Activated naive CD4-positive, alpha-beta T cell treated with anti-CD3 and anti-CD28 coated beads, Interleukin-2, amount 50 U/mL, for 72 hours (primary cell): Measurements from ENCODE around the gene IER3. TPM values are rescaled to one million over a fixed set of nuclear protein-coding genes. Genes with fewer than 3 reads are reported as not detected.
A peak's percentile ranks its signal among the peaks of the same experiment; 100 is the strongest.
"Not testable (repeated sequence)": the region's sequence is repeated elsewhere in the genome, so short reads cannot be mapped to it uniquely, and the experiment has no call there.

Experiments used
- ATAC-seq, 2 donors: fragments of 150-1000 bp; cut with Tn5 transposase; 2 replicates each; pipeline ENCODE4 v1.10.0; 2021; ENCODE audit warnings: mild to moderate bottlenecking in 2 of 2, moderate library complexity in 2 of 2
- DNase-seq, 2 donors: peaks; one replicate each; pipeline ENCODE4 v3.0.0; 2021 to 2022; ENCODE audit warnings: low spot score in 2 of 2
- H3K27ac Mint-ChIP-seq, 2 donors: one replicate each; pipeline ENCODE4 v1.8.0; 2022; ENCODE audit warnings: mild to moderate bottlenecking in 2 of 2, mixed read lengths in 2 of 2
- H3K36me3 Mint-ChIP-seq, 2 donors: one replicate each; pipeline ENCODE4 v1.8.0; 2022; ENCODE audit warnings: mixed read lengths in 2 of 2
- H3K9me3 Mint-ChIP-seq, 2 donors: one replicate each; pipeline ENCODE4 v1.8.0; 2022; ENCODE audit warnings: mixed read lengths in 2 of 2
- total RNA-seq, 2 donors: library from RNA; stranded (reverse); gene quantifications; one replicate each; pipeline ENCODE4 v1.2.3, GENCODE V29; 2022

IER3 gene
- total RNA-seq, 2 donors from 2014 or later: 70.0 to 279 TPM

- Mint-ChIP-seq H3K36me3 (peaks cover 55 to 62% of the 10 kb centered on the region in 2 donors), H3K27ac (peak overlapping the region; percentile 93 to 97)
- not testable (repeated sequence) for ATAC-seq, H3K9me3 Mint-ChIP-seq, DNase-seq
Observed at GRCh38 chr6:30723159-30723842, 21.0 kb downstream of the IER3 start.

GRCh38 chr6:30722280-30723112 is 21.9 kb downstream of the IER3 start:
- Mint-ChIP-seq H3K9me3 (no peaks in the 10 kb centered on the region), H3K27ac (peak overlapping the region; percentile 93 to 97), H3K36me3 (peaks cover 57 to 62% of the 10 kb centered on the region in 2 donors)
- DNase-seq (peak; percentile 81 to 88), ATAC-seq (no peak)

GRCh38 chr6:30722025-30722279 is 22.4 kb downstream of the IER3 start:
- H3K9me3 Mint-ChIP-seq: not testable (repeated sequence)

GRCh38 chr6:30721198-30722024 is 22.9 kb downstream of the IER3 start:
- ATAC-seq: peak; percentile 19 to 42
- Mint-ChIP-seq H3K27ac (peak overlapping the region; percentile 93 to 97), H3K36me3 (peaks cover 68 to 70% of the 10 kb centered on the region in 2 donors), H3K9me3 (peaks cover 0 to 3% of the 10 kb centered on the region in 2 donors)
- peak; percentile 92 to 98 for DNase-seq

More at GRCh38 chr6:30722025-30722279, 22.4 kb downstream of the IER3 start:
- Mint-ChIP-seq H3K27ac (peak overlapping the region; percentile 93 to 97), H3K36me3 (peaks cover 63 to 65% of the 10 kb centered on the region in 2 donors)
- not testable (repeated sequence) for DNase-seq, ATAC-seq

GRCh38 chr6:30720738-30721197 is 23.6 kb downstream of the IER3 start:
- peaks cover 0 to 3% of the 10 kb centered on the region in 2 donors for H3K9me3 Mint-ChIP-seq
- H3K36me3 Mint-ChIP-seq: peaks cover 75 to 76% of the 10 kb centered on the region in 2 donors
- H3K27ac Mint-ChIP-seq: peak overlapping the region; percentile 93 to 97
- no peak for ATAC-seq
- peak in 1 of 2 donors; percentile 67 for DNase-seq

- DNase-seq (peak; percentile 93 to 94), ATAC-seq (peak; percentile 63 to 69)
- peaks cover 76 to 77% of the 10 kb centered on the region in 2 donors for H3K36me3 Mint-ChIP-seq
- H3K27ac Mint-ChIP-seq: peak within 1 kb of the TSS; percentile 93 to 97
- peaks cover 0 to 3% of the 10 kb centered on the region in 2 donors for H3K9me3 Mint-ChIP-seq
Observed at GRCh38 chr6:30719791-30720737, 24.3 kb downstream of the IER3 start, which contains the start of gene TUBB. TSS of gene TUBB (plus strand) at chr6:30720352. CDS start at chr6:30720507, 155 bp downstream.

- Mint-ChIP-seq H3K27ac (peak overlapping the region; percentile 93 to 97), H3K9me3 (peaks cover 0 to 3% of the 10 kb centered on the region in 2 donors), H3K36me3 (peaks cover 76% of the 10 kb centered on the region in 2 donors)
- ATAC-seq (no peak), DNase-seq (no peak)
Observed at GRCh38 chr6:30719356-30719755, 25.0 kb downstream of the IER3 start.

GRCh38 chr6:30717845-30718720 is 26.3 kb downstream of the IER3 start:
- Mint-ChIP-seq H3K27ac (peak overlapping the region; percentile 77 to 94), H3K36me3 (peaks cover 69 to 70% of the 10 kb centered on the region in 2 donors)
- not testable (repeated sequence) for ATAC-seq, DNase-seq, H3K9me3 Mint-ChIP-seq

- H3K9me3 Mint-ChIP-seq: peaks cover 0 to 3% of the 10 kb centered on the region in 2 donors
- peak; percentile 81 to 83 for ATAC-seq
- DNase-seq: peak; percentile 97 to 100
Observed at GRCh38 chr6:30717129-30717844, 27.1 kb downstream of the IER3 start, which contains the start of gene MDC1. TSS of gene MDC1 (minus strand) at chr6:30717281. CDS start at chr6:30715175, 2,106 bp downstream.

GRCh38 chr6:30716879-30717128 is 27.5 kb downstream of the IER3 start:
- no peak for ATAC-seq
- H3K36me3 Mint-ChIP-seq: peaks cover 68 to 70% of the 10 kb centered on the region in 2 donors
- peaks cover 0 to 3% of the 10 kb centered on the region in 2 donors for H3K9me3 Mint-ChIP-seq
- H3K27ac Mint-ChIP-seq: peak overlapping the region; percentile 94 to 99
- no peak for DNase-seq

More at GRCh38 chr6:30717129-30717844, 27.1 kb downstream of the IER3 start, which contains the start of gene MDC1:
- Mint-ChIP-seq H3K27ac (peak within 1 kb of the TSS; percentile 94 to 99), H3K36me3 (peaks cover 69 to 70% of the 10 kb centered on the region in 2 donors)

- H3K9me3 Mint-ChIP-seq: peaks cover 0 to 3% of the 10 kb centered on the region in 2 donors
- peaks cover 55 to 60% of the 10 kb centered on the region in 2 donors for H3K36me3 Mint-ChIP-seq
- no peak overlapping the region for H3K27ac Mint-ChIP-seq
- DNase-seq: no peak
- no peak for ATAC-seq
Observed at GRCh38 chr6:30714263-30714662, 30.1 kb downstream of the IER3 start.

- Mint-ChIP-seq H3K36me3 (peaks cover 61 to 62% of the 10 kb centered on the region in 2 donors), H3K27ac (peak overlapping the region; percentile 12 to 49), H3K9me3 (peaks cover 0 to 3% of the 10 kb centered on the region in 2 donors)
- DNase-seq (no peak), ATAC-seq (no peak)
Observed at GRCh38 chr6:30712441-30712945, 31.9 kb downstream of the IER3 start.

- Mint-ChIP-seq H3K9me3 (peaks cover 0 to 3% of the 10 kb centered on the region in 2 donors), H3K36me3 (peaks cover 56 to 57% of the 10 kb centered on the region in 2 donors), H3K27ac (peak overlapping the region; percentile 22 to 49)
- ATAC-seq (peak; percentile 22 to 67), DNase-seq (no peak)
Observed at GRCh38 chr6:30711758-30712380, 32.5 kb downstream of the IER3 start.
